ENCODE data around the gene F11R. TPM values are rescaled to one million over a fixed set of nuclear protein-coding genes. Genes with fewer than 3 reads are reported as not detected.

F11R gene
- total and polyA plus RNA-seq, 2 of the 13 experiments (the other 11 are each of a cell fraction or from before 2014, with no cell fraction given), result 95.8 to 105 TPM

GRCh38 chr1:161013488-161014230 is 7.3 kb downstream of the F11R start (continued):
- TF ChIP-seq DNMT1 (CRISPR knock-in tag; IDR thresholded peaks at IDR 0.05) (no peak), SP4 (CRISPR knock-in tag; IDR thresholded peaks at IDR 0.05) (peak; percentile 81; the same call in 1 of the 2 replicates), ELK4 (CRISPR knock-in tag; IDR thresholded peaks at IDR 0.05; ENCODE audit: borderline replicate concordance) (no peak), ZNF672 (CRISPR knock-in tag; IDR thresholded peaks at IDR 0.05) (no peak), THAP8 (CRISPR knock-in tag; IDR thresholded peaks at IDR 0.05; ENCODE audit: borderline replicate concordance) (no peak), DBP (CRISPR knock-in tag; IDR thresholded peaks at IDR 0.05; ENCODE audit: not compliant biosample characterization) (no peak), HCFC1 (IDR thresholded peaks at IDR 0.05; ENCODE audit: low read depth, low read length) (no peak), ZBTB20 (CRISPR knock-in tag; IDR thresholded peaks at IDR 0.05; ENCODE audit: borderline replicate concordance, low read depth) (peak; percentile 83; the same call in 1 of the 2 replicates), ZFP1 (CRISPR knock-in tag; IDR thresholded peaks at IDR 0.05) (peak; percentile 92), AGO2 (optimal IDR thresholded peaks at IDR 0.05; ENCODE audit: low read depth, low read length) (no peak), NR2F6 (IDR thresholded peaks at IDR 0.05) (peak; percentile 80), NR2F6 (CRISPR knock-in tag; IDR thresholded peaks at IDR 0.05) (peak; percentile 89), WIZ (CRISPR knock-in tag; IDR thresholded peaks at IDR 0.05) (no peak; the same call in 1 of the 2 replicates), HINFP (CRISPR knock-in tag; IDR thresholded peaks at IDR 0.05; ENCODE audit: low read depth) (0 out of 2 replicates have a peak, but pooled peaks have one; percentile 40), ATF6 (CRISPR knock-in tag; conservative IDR thresholded peaks at IDR 0.05) (0 out of 2 replicates have a peak, but pooled peaks have one; percentile 46), BCL6 (CRISPR knock-in tag; IDR thresholded peaks at IDR 0.05) (peak; percentile 85), EEA1 (CRISPR knock-in tag; IDR thresholded peaks at IDR 0.05; ENCODE audit: borderline replicate concordance) (no peak), TSC22D2 (CRISPR knock-in tag; IDR thresholded peaks at IDR 0.05; ENCODE audit: borderline replicate concordance) (peak; percentile 80; the same call in 1 of the 2 replicates), POLR2AphosphoS2 (IDR thresholded peaks at IDR 0.05; ENCODE audit: low read depth, low read length) (0 out of 2 replicates have a peak, but pooled peaks have one; percentile 66), MTF1 (CRISPR knock-in tag; IDR thresholded peaks at IDR 0.05) (no peak), ZNF710 (CRISPR knock-in tag; IDR thresholded peaks at IDR 0.05; ENCODE audit: borderline replicate concordance) (peak; percentile 73; the same call in 1 of the 2 replicates), ZNF446 (CRISPR knock-in tag; IDR thresholded peaks at IDR 0.05) (0 out of 2 replicates have a peak, but pooled peaks have one; percentile 18)

Data from HepG2 (cell line).